ENCODE measurements around the gene P2RX2. TPM values are rescaled to one million over a fixed set of nuclear protein-coding genes. Genes with fewer than 3 reads are reported as not detected.

P2RX2 gene
- total and polyA plus RNA-seq, 2 experiments from 2014 or later, result not detected

GRCh38 chr12:132577191-132577920 lies 41.2 kb upstream of the P2RX2 start:
- Histone ChIP-seq H3K4me1 (ENCODE audit: insufficient read depth) (no peaks in the 10 kb centered on the region), H4K20me1 (ENCODE audit: insufficient read depth, poor library complexity, severe bottlenecking) (peaks cover 5% of the 10 kb centered on the region), H3K36me3 (replicated peaks; ENCODE audit: insufficient read depth, low read depth) (no peaks in the 10 kb centered on the region), H2AFZ (no peak overlapping the region), H3K4me3 (no peak overlapping the region), H3K27ac (no peak overlapping the region), H3K9me3 (ENCODE audit: low read depth) (no peaks in the 10 kb centered on the region), H3K27me3 (peaks cover 6% of the 10 kb centered on the region), H3K79me2 (no peaks in the 10 kb centered on the region), H3K9me2 (replicated peaks; ENCODE audit: insufficient read depth) (no peaks in the 10 kb centered on the region), H3K4me2 (no peak overlapping the region)
- TF ChIP-seq EZH2 (IDR thresholded peaks at IDR 0.05; ENCODE audit: borderline replicate concordance) (no peak), CTCF (IDR thresholded peaks at IDR 0.05; ENCODE audit: poor library complexity) (no peak), EZH2phosphoT487 (IDR thresholded peaks at IDR 0.05; ENCODE audit: low read depth, severe bottlenecking, unreplicated experiment) (no peak)
- no peak for DNase-seq (ENCODE audit: low spot score)
- 94% methylated on average over 19 of the region's 22 CpGs for WGBS (ENCODE audit: low lambda C conversion rate, missing lambda C conversion rate)

GRCh38 chr12:132578118-132578517 lies 40.5 kb upstream of the P2RX2 start:
- TF ChIP-seq EZH2 (IDR thresholded peaks at IDR 0.05; ENCODE audit: borderline replicate concordance), result no peak
- no peak for TF ChIP-seq EZH2phosphoT487 (IDR thresholded peaks at IDR 0.05; ENCODE audit: low read depth, severe bottlenecking, unreplicated experiment)
- no peak for TF ChIP-seq CTCF (IDR thresholded peaks at IDR 0.05; ENCODE audit: poor library complexity)
- no peaks in the 10 kb centered on the region for H3K4me1 ChIP-seq (ENCODE audit: insufficient read depth)
- peaks cover 12% of the 10 kb centered on the region for H3K27me3 ChIP-seq
- no peaks in the 10 kb centered on the region for H3K79me2 ChIP-seq
- H3K9me2 ChIP-seq (replicated peaks; ENCODE audit: insufficient read depth), result no peaks in the 10 kb centered on the region
- H3K9me3 ChIP-seq (ENCODE audit: low read depth), result no peaks in the 10 kb centered on the region
- H3K4me2 ChIP-seq, result no peak overlapping the region
- 95% methylated on average over 10 of the region's 11 CpGs for WGBS (ENCODE audit: low lambda C conversion rate, missing lambda C conversion rate)
- no peak overlapping the region for H3K27ac ChIP-seq
- no peak overlapping the region for H3K4me3 ChIP-seq
- H4K20me1 ChIP-seq (ENCODE audit: insufficient read depth, poor library complexity, severe bottlenecking), result peaks cover 8% of the 10 kb centered on the region
- no peak for DNase-seq (ENCODE audit: low spot score)
- no peak overlapping the region for H2AFZ ChIP-seq
- no peaks in the 10 kb centered on the region for H3K36me3 ChIP-seq (replicated peaks; ENCODE audit: insufficient read depth, low read depth)

GRCh38 chr12:132578826-132579225 lies 39.8 kb upstream of the P2RX2 start:
- Histone ChIP-seq H3K9me2 (replicated peaks; ENCODE audit: insufficient read depth) (no peaks in the 10 kb centered on the region), H3K36me3 (replicated peaks; ENCODE audit: insufficient read depth, low read depth) (no peaks in the 10 kb centered on the region), H3K4me2 (no peak overlapping the region), H2AFZ (no peak overlapping the region), H3K4me3 (no peak overlapping the region), H3K27me3 (peaks cover 12% of the 10 kb centered on the region), H3K79me2 (no peaks in the 10 kb centered on the region), H3K4me1 (ENCODE audit: insufficient read depth) (no peaks in the 10 kb centered on the region), H3K27ac (no peak overlapping the region), H3K9me3 (ENCODE audit: low read depth) (no peaks in the 10 kb centered on the region), H4K20me1 (ENCODE audit: insufficient read depth, poor library complexity, severe bottlenecking) (peaks cover 8% of the 10 kb centered on the region)
- WGBS (ENCODE audit: low lambda C conversion rate, missing lambda C conversion rate), result 76% methylated on average over 5 of the region's 11 CpGs
- DNase-seq (ENCODE audit: low spot score), result no peak
- no peak for TF ChIP-seq EZH2phosphoT487 (IDR thresholded peaks at IDR 0.05; ENCODE audit: low read depth, severe bottlenecking, unreplicated experiment)
- no peak for TF ChIP-seq EZH2 (IDR thresholded peaks at IDR 0.05; ENCODE audit: borderline replicate concordance)
- TF ChIP-seq CTCF (IDR thresholded peaks at IDR 0.05; ENCODE audit: poor library complexity), result no peak

All from hepatocyte (in vitro differentiated cells).